Osteoblast (primary cell): ENCODE data around the gene PLD6. TPM values are rescaled to one million over a fixed set of nuclear protein-coding genes. Genes with fewer than 3 reads are reported as not detected.
"Not testable (repeated sequence)": the region's sequence is repeated elsewhere in the genome, so short reads cannot be mapped to it uniquely, and the experiment has no call there.

Source experiments
- DNase-seq: peaks from one replicate; pipeline ENCODE4 v3.0.0; 2011; ENCODE audit warnings: low spot score, mixed read lengths; ENCODE audit not compliant: insufficient read length; ENCODE audit errors: missing footprints
- H2AFZ ChIP-seq: 2 replicates; pipeline ENCODE4 v1.6.0; 2011; ENCODE audit warnings: mild to moderate bottlenecking, low read length
- H3K27ac ChIP-seq: 2 replicates; pipeline ENCODE4 v1.5.1; 2011; ENCODE audit warnings: mild to moderate bottlenecking, low read depth, low read length, moderate library complexity
- H3K27me3 ChIP-seq: 2 replicates; pipeline ENCODE4 v1.6.0; 2012; ENCODE audit warnings: mild to moderate bottlenecking, control low read depth, inconsistent platforms, low read length, moderate library complexity; ENCODE audit not compliant: insufficient read depth
- H3K36me3 ChIP-seq: 2 replicates; pipeline ENCODE4 v1.5.1; 2011; ENCODE audit warnings: mild to moderate bottlenecking, low read length, control low read depth, moderate library complexity; ENCODE audit not compliant: insufficient read depth
- H3K4me1 ChIP-seq: 2 replicates; pipeline ENCODE4 v1.5.1; 2011; ENCODE audit warnings: mild to moderate bottlenecking, low read length, control low read depth, moderate library complexity; ENCODE audit not compliant: insufficient read depth
- H3K4me2 ChIP-seq: 2 replicates; pipeline ENCODE4 v1.6.0; 2011; ENCODE audit warnings: mild to moderate bottlenecking, low read length; ENCODE audit not compliant: insufficient read depth
- H3K4me3 ChIP-seq: fragments of 200-600 bp; sonication (generic); 3 replicates; pipeline ENCODE4 v1.5.1; 2012; ENCODE audit warnings: mild to moderate bottlenecking, low read length, inconsistent platforms; ENCODE audit not compliant: insufficient read depth
- H3K79me2 ChIP-seq: 2 replicates; pipeline ENCODE4 v1.6.0; 2012; ENCODE audit warnings: mild to moderate bottlenecking, low read length, control low read depth, inconsistent platforms; ENCODE audit not compliant: insufficient read depth
- H3K9me3 ChIP-seq: 2 replicates; pipeline ENCODE4 v1.5.1; 2011; ENCODE audit warnings: low read depth, low read length, control low read depth
- H4K20me1 ChIP-seq: 2 replicates; pipeline ENCODE4 v1.6.0; 2012; ENCODE audit warnings: mild to moderate bottlenecking, low read length, control low read depth; ENCODE audit not compliant: insufficient read depth
- total RNA-seq: library from RNA; depleted of rRNA; stranded (reverse); fragments of >200 nt; gene quantifications from 2 replicates; pipeline ENCODE4 v1.2.3, GENCODE V29; 2012
- TF ChIP-seq, protein P1 (sequence below): IDR thresholded peaks from 2 replicates; pipeline ENCODE4 v1.5.1; 2011; ENCODE audit warnings: mild to moderate bottlenecking, low read depth, low read length, moderate library complexity; ENCODE audit errors: extremely low read depth

The PLD6 gene
- total RNA-seq, 1 donor: 1.4 TPM

DNA sequence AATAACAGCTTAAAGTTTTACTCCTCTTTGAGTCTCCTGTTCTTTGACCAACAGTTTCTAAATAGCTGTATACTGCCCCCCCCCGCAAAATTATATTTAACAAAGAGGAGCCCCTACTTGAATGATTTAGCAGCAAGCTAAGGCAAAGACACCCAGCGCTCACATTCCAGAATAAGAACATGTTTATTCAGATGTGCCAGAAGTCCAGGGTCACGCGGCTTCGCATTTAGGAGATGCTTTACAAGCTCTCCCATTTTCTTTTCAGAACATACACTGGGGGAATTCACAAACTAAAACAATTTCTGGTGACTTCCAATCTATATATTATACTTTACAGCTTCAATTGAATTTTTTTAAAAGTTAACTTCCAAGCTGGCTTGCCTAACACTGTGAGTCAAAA, 5.3 kb downstream of the PLD6 start:
- peaks cover 7% of the 10 kb centered on the region for H3K36me3 ChIP-seq
- peaks cover 5% of the 10 kb centered on the region for H4K20me1 ChIP-seq
- peak; percentile 6 for DNase-seq
- H2AFZ ChIP-seq: no peak overlapping the region
- no peak overlapping the region for H3K27ac ChIP-seq
- no peak overlapping the region for H3K4me3 ChIP-seq
- H3K27me3 ChIP-seq: no peaks in the 10 kb centered on the region
- no peak overlapping the region for H3K4me2 ChIP-seq
- peaks cover 14% of the 10 kb centered on the region for H3K4me1 ChIP-seq
- H3K9me3 ChIP-seq: no peaks in the 10 kb centered on the region
- H3K79me2 ChIP-seq: peaks cover 13% of the 10 kb centered on the region
- TF ChIP-seq, protein P1, sequence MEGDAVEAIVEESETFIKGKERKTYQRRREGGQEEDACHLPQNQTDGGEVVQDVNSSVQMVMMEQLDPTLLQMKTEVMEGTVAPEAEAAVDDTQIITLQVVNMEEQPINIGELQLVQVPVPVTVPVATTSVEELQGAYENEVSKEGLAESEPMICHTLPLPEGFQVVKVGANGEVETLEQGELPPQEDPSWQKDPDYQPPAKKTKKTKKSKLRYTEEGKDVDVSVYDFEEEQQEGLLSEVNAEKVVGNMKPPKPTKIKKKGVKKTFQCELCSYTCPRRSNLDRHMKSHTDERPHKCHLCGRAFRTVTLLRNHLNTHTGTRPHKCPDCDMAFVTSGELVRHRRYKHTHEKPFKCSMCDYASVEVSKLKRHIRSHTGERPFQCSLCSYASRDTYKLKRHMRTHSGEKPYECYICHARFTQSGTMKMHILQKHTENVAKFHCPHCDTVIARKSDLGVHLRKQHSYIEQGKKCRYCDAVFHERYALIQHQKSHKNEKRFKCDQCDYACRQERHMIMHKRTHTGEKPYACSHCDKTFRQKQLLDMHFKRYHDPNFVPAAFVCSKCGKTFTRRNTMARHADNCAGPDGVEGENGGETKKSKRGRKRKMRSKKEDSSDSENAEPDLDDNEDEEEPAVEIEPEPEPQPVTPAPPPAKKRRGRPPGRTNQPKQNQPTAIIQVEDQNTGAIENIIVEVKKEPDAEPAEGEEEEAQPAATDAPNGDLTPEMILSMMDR: no peak

DNA sequence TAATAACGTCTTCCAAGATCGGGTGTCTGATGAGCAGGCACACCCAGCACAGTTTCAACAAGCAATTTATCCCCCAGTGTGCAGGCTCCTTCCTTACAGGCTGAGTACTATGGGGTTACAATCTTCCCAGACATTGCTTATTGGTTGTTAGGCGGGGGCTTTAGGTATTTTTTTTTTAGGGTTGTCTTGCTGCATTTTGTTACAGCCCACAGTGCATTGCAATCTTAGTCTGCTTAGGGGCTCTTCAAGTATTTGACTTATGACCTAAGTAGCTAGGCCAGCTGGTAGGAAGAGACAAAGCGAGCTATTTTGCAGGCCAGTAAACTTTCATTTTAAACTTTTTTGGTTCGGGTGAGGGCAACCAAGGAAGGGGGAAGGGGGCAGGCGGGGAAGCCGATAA, 5.8 kb downstream of the PLD6 start:
- Histone ChIP-seq H3K9me3 (no peaks in the 10 kb centered on the region), H2AFZ (no peak overlapping the region), H3K4me2 (no peak overlapping the region), H4K20me1 (peaks cover 5% of the 10 kb centered on the region), H3K4me3 (no peak overlapping the region), H3K27ac (no peak overlapping the region), H3K36me3 (peaks cover 7% of the 10 kb centered on the region), H3K79me2 (peaks cover 13% of the 10 kb centered on the region), H3K4me1 (peaks cover 9% of the 10 kb centered on the region), H3K27me3 (no peaks in the 10 kb centered on the region)
- TF ChIP-seq, protein P1: no peak
- DNase-seq: peak; percentile 36

DNA sequence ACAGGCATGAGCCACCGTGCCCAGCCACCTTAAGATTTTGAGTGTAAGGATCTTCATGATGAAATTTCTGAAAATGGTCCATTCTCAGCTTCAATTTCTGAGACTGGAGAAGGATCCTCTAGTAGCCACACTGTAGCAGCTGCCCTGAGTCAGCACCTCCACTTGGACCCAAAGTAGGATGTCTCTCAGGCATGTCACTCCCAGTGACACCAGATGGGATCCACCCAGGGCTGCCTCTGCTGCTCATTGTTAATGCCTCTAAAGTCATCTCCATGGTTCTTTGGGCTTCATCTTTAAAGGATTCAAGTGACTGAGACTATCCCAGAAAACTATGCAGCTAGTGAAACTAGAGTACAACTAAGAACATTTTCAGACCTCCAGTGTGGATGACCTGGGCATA, 7.9 kb downstream of the PLD6 start:
- Histone ChIP-seq H3K4me1 (no peaks in the 10 kb centered on the region), H3K4me2 (no peak overlapping the region), H3K9me3 (no peaks in the 10 kb centered on the region), H3K27ac (no peak overlapping the region), H3K4me3 (no peak overlapping the region), H3K27me3 (no peaks in the 10 kb centered on the region), H2AFZ (no peak overlapping the region), H4K20me1 (no peaks in the 10 kb centered on the region), H3K79me2 (no peaks in the 10 kb centered on the region), H3K36me3 (peaks cover 6% of the 10 kb centered on the region)
- DNase-seq: peak; percentile 72
- TF ChIP-seq, protein P1: no peak

DNA sequence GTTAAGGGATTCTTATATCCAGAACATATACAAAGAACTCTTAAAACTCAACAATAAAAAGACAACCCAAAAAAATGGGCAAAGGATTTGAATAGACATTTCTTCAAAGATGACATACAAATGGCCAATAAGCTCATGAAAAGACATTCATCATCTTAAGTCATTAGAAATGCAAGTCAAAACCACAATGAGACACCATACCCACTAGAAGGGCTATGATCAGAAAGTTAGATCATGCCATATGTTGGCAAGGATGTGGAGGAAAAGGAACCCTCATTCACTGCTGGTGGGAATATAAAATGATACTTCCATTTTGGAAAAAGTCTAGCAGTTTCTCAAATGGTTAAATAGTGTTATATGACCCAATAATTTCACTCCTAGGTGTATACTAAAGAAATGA, 9.4 kb downstream of the PLD6 start:
- Histone ChIP-seq H3K9me3 (no peaks in the 10 kb centered on the region), H3K27me3 (no peaks in the 10 kb centered on the region), H3K27ac (no peak overlapping the region), H2AFZ (no peak overlapping the region), H3K79me2 (no peaks in the 10 kb centered on the region), H3K36me3 (no peaks in the 10 kb centered on the region), H4K20me1 (no peaks in the 10 kb centered on the region), H3K4me3 (no peak overlapping the region), H3K4me2 (no peak overlapping the region), H3K4me1 (peaks cover 2% of the 10 kb centered on the region)
- DNase-seq: peak; percentile 41
- TF ChIP-seq, protein P1: no peak

DNA sequence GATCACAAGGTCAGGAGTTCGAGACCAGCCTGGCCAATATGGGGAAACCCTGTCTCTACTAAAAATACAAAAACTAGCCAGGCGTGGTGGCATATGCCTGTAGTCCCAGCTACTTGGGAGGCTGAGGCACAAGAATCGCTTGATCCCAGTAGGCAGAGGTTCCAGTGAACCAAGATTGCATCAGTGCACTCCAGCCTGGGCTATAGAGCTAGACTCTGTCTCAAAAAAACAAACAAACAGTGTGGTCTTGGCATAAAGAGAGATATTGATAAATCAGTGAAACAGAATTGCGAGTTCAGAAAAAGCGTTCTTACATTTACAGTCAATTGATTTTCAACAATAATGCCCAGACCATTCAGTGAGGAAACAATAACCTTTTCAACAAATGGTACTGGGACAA, 10.7 kb downstream of the PLD6 start:
- not testable (repeated sequence) for H3K4me3 ChIP-seq, H3K27ac ChIP-seq, H3K4me2 ChIP-seq, H4K20me1 ChIP-seq, H3K9me3 ChIP-seq, DNase-seq, H2AFZ ChIP-seq, H3K27me3 ChIP-seq, H3K79me2 ChIP-seq, H3K36me3 ChIP-seq
- H3K4me1 ChIP-seq: peaks cover 15% of the 10 kb centered on the region
